ENCODE measurements around the gene PLA2G4D. TPM values are rescaled to one million over a fixed set of nuclear protein-coding genes. Genes with fewer than 3 reads are reported as not detected.

Gene PLA2G4D
- total and polyA plus RNA-seq, 7 donors: not detected

DNA sequence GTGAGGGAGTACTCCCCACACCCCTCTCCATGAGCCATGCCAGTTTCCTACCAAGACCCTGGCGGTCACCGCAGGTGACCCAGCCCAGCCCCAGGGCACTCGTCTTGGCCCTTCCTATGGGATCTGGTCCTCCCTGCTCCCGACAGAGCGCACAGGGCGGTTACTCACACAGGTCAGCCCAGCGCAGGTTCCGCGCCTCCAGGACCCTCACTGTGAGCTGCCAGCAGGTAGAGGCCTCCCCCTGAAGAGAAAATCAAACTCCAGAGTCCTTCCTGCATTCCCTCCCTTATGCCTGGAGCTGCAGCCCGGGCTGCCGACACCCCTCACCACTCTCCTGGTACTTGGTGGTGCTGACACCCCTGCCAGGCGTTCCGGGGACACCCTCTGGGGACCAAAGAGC, 6.9 kb downstream of the PLA2G4D start:
- Histone ChIP-seq H3K27ac (no peak overlapping the region), H3K4me1 (no peaks in the 10 kb centered on the region), H3K9me3 (no peaks in the 10 kb centered on the region), H3K4me3 (no peak overlapping the region), H3K36me3 (ENCODE audit: insufficient read depth in 1 of 2, low read depth in 1 of 2) (no peaks in the 10 kb centered on the region), H3K27me3 (ENCODE audit: insufficient read depth in 3 of 3, low read length in 2 of 3) (no peaks in the 10 kb centered on the region)
- DNase-seq: no peak
- intact Hi-C loops (cut with DNase I): no loop called here
- TF ChIP-seq, protein P1, sequence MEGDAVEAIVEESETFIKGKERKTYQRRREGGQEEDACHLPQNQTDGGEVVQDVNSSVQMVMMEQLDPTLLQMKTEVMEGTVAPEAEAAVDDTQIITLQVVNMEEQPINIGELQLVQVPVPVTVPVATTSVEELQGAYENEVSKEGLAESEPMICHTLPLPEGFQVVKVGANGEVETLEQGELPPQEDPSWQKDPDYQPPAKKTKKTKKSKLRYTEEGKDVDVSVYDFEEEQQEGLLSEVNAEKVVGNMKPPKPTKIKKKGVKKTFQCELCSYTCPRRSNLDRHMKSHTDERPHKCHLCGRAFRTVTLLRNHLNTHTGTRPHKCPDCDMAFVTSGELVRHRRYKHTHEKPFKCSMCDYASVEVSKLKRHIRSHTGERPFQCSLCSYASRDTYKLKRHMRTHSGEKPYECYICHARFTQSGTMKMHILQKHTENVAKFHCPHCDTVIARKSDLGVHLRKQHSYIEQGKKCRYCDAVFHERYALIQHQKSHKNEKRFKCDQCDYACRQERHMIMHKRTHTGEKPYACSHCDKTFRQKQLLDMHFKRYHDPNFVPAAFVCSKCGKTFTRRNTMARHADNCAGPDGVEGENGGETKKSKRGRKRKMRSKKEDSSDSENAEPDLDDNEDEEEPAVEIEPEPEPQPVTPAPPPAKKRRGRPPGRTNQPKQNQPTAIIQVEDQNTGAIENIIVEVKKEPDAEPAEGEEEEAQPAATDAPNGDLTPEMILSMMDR (IDR thresholded peaks at IDR 0.05): no peak
- ATAC-seq: no peak
- WGBS, 3 donors: 89 to 92% (median 90%) methylated on average over 13 of the region's 13 CpGs

DNA sequence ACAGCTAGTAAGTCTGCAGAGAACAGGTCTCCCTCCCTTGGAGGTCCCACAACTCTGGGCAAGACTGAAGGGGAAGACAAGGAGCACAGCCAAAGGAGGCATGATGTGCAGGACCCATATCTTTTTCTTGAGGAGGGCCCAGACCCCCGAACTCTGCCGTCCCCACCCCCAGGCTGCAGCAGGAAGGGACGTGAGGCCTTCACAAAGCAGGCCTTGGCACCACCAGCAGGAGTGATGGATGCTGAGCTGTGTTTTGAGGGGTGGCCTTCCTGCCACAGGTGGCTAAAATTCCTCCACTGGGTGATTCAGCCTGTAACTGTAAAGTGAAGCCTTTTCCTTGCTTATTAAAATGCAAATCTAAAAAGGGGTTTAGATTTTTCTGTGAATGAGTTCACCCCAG, 8.6 kb downstream of the PLA2G4D start:
- no peak for DNase-seq
- TF ChIP-seq, protein P1 (IDR thresholded peaks at IDR 0.05): no peak
- Histone ChIP-seq H3K4me1 (no peaks in the 10 kb centered on the region), H3K27ac (no peak overlapping the region), H3K4me3 (no peak overlapping the region), H3K27me3 (ENCODE audit: insufficient read depth in 3 of 3, low read length in 2 of 3) (no peaks in the 10 kb centered on the region), H3K36me3 (ENCODE audit: insufficient read depth in 1 of 2, low read depth in 1 of 2) (no peaks in the 10 kb centered on the region), H3K9me3 (no peaks in the 10 kb centered on the region)
- no peak for ATAC-seq
- WGBS, 3 donors: 88 to 94% (median 94%) methylated on average over 3 of the region's 3 CpGs
- intact Hi-C loops (cut with DNase I): no loop called here

DNA sequence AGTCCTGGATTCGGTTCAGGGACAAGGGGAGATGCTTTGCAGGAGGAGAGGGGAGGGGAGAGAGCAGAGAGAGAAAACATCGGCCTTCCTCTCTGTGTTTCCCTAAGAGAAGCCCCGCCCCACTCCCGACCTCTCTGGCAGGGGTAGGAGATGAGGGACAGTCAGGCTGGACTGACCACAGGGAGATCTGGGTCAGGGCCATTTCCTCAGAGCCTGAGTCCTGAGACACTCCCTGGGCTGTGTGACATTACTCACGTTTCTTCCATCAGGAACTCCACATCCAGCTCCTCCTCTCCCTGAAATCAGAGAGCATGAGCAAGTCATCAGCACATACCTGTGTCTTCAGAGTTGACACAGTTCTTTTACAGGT, 9.1 kb downstream of the PLA2G4D start:
- DNase-seq (no peak), ATAC-seq (no peak)
- WGBS, 3 donors: 56 to 63% (median 60%) methylated on average over 5 of the region's 5 CpGs
- no peak overlapping the region for H3K4me3 ChIP-seq
- H3K27ac ChIP-seq: no peak overlapping the region
- no peaks in the 10 kb centered on the region for H3K9me3 ChIP-seq
- no peaks in the 10 kb centered on the region for H3K36me3 ChIP-seq (ENCODE audit: insufficient read depth in 1 of 2, low read depth in 1 of 2)
- intact Hi-C loops (cut with DNase I): no loop called here
- TF ChIP-seq, protein P1 (IDR thresholded peaks at IDR 0.05): no peak
- H3K27me3 ChIP-seq (ENCODE audit: insufficient read depth in 3 of 3, low read length in 2 of 3): no peaks in the 10 kb centered on the region
- H3K4me1 ChIP-seq: no peaks in the 10 kb centered on the region

DNA sequence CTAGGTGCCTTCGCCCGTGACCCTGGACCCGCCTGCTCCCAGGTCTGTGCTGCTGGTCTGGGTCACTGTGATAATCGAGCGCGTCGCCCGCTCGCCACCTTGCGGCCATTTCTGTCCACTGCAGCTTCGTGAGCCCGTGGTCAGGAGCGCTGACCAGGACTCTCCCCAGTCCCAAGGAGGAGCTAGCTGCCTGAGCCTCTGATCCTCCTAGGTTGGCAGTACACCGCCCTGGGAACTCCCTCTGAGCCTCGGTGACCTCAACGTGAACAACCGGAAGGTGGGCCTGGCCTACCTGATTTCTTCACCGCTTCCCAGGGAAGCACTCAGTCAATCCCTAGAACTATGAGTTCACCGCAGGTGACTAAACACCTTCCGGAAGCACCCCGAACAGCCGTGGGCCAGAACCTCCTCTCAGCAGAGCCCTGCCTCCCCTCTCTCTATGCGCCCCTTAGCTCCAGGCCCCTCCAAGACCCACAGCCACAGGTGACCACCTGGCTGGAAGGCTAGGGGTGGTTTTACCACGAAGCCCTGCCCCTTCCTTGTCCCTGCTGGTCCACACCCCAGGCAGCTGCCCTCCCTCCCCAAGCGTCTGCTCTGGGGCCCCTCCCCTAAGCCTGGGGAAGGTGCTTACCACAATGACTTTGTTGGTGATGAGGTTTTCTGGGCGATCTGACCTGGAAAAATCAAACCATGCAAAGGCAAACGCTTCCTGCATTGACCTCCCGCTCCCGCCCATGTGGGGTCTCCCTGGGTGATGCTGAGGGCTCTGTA, 9.7 kb downstream of the PLA2G4D start:
- DNase-seq: peak; percentile 65 to 82
- Histone ChIP-seq H3K9me3 (no peaks in the 10 kb centered on the region), H3K4me3 (no peak overlapping the region), H3K27ac (no peak overlapping the region), H3K36me3 (ENCODE audit: insufficient read depth in 1 of 2, low read depth in 1 of 2) (no peaks in the 10 kb centered on the region), H3K4me1 (no peaks in the 10 kb centered on the region), H3K27me3 (ENCODE audit: insufficient read depth in 3 of 3, low read length in 2 of 3) (no peaks in the 10 kb centered on the region)
- TF ChIP-seq, protein P1 (IDR thresholded peaks at IDR 0.05): peak; percentile 98
- intact Hi-C loops (cut with DNase I): no loop called here
- ATAC-seq: peak; percentile 89 to 97 (median 92)
- WGBS, 3 donors: 29 to 31% (median 30%) methylated on average over 29 of the region's 29 CpGs

GRCh38 chr15:42083916-42084315, 10.4 kb downstream of the PLA2G4D start:
- H3K4me1 ChIP-seq: no peaks in the 10 kb centered on the region
- intact Hi-C loops (cut with DNase I): no loop called here
- no peaks in the 10 kb centered on the region for H3K36me3 ChIP-seq (ENCODE audit: insufficient read depth in 1 of 2, low read depth in 1 of 2)
- TF ChIP-seq, protein P1 (IDR thresholded peaks at IDR 0.05): no peak
- H3K27me3 ChIP-seq (ENCODE audit: insufficient read depth in 3 of 3, low read length in 2 of 3): no peaks in the 10 kb centered on the region
- H3K4me3 ChIP-seq: no peak overlapping the region
- H3K9me3 ChIP-seq: no peaks in the 10 kb centered on the region
- WGBS, 3 donors: 70 to 79% (median 76%) methylated on average over 13 of the region's 13 CpGs
- no peak for DNase-seq
- H3K27ac ChIP-seq: no peak overlapping the region
- peak in 1 of 4 donors; percentile 6 for ATAC-seq

Data from psoas muscle (tissue), 8 donors.